GM19023 (cell line): ENCODE measurements around the gene ADAMTS19.
A peak's percentile ranks its signal among the peaks of the same experiment; 100 is the strongest.

Experiments
- ATAC-seq: cut with Tn5 transposase; IDR thresholded peaks from one replicate; pipeline ENCODE4 v1.9.1; 2021; ENCODE audit warnings: mild to moderate bottlenecking, moderate library complexity; ENCODE audit not compliant: unreplicated experiment

Gene ADAMTS19

GRCh38 chr5:129661366-129662035, 201.4 kb downstream of the ADAMTS19 start:
- no peak for ATAC-seq

GRCh38 chr5:129664336-129664937, 204.3 kb downstream of the ADAMTS19 start:
- ATAC-seq = peak; percentile 64

- ATAC-seq = no peak
Measured at GRCh38 chr5:129670957-129671500, 210.9 kb downstream of the ADAMTS19 start.

GRCh38 chr5:129672006-129672405, 211.9 kb downstream of the ADAMTS19 start:
- ATAC-seq = no peak

GRCh38 chr5:129679671-129680070, 219.6 kb downstream of the ADAMTS19 start:
- ATAC-seq = no peak

- no peak for ATAC-seq
Measured at GRCh38 chr5:129687941-129688340, 227.8 kb downstream of the ADAMTS19 start.

GRCh38 chr5:129689045-129689444, 228.9 kb downstream of the ADAMTS19 start:
- no peak for ATAC-seq

- ATAC-seq = no peak
Measured at GRCh38 chr5:129691220-129691619, 231.1 kb downstream of the ADAMTS19 start.

- ATAC-seq = no peak
Measured at GRCh38 chr5:129696636-129697035, 236.5 kb downstream of the ADAMTS19 start.

GRCh38 chr5:129698661-129699060, 238.6 kb downstream of the ADAMTS19 start:
- no peak for ATAC-seq

- no peak for ATAC-seq
Measured at GRCh38 chr5:129716235-129716634, 256.1 kb downstream of the ADAMTS19 start.

- no peak for ATAC-seq
Measured at GRCh38 chr5:129716651-129717050, 256.6 kb downstream of the ADAMTS19 start.

- ATAC-seq = no peak
Measured at GRCh38 chr5:129717751-129718310, 257.7 kb downstream of the ADAMTS19 start.

GRCh38 chr5:129718471-129719090, 258.5 kb downstream of the ADAMTS19 start:
- no peak for ATAC-seq

GRCh38 chr5:129724222-129724621, 264.1 kb downstream of the ADAMTS19 start:
- no peak for ATAC-seq

GRCh38 chr5:129724647-129725046, 264.5 kb downstream of the ADAMTS19 start:
- ATAC-seq = no peak

GRCh38 chr5:129739773-129740172, 279.7 kb downstream of the ADAMTS19 start:
- no peak for ATAC-seq

- ATAC-seq = no peak
Measured at GRCh38 chr5:129743541-129744187, 283.6 kb downstream of the ADAMTS19 start.

GRCh38 chr5:129745997-129746396, 285.9 kb downstream of the ADAMTS19 start:
- no peak for ATAC-seq

GRCh38 chr5:129746876-129747275, 286.8 kb downstream of the ADAMTS19 start:
- no peak for ATAC-seq
